Psoas muscle (tissue), 8 donors: ENCODE measurements around the gene NOD1. TPM values are rescaled to one million over a fixed set of nuclear protein-coding genes. Genes with fewer than 3 reads are reported as not detected.

Experiments
- ATAC-seq, 4 donors: fragments of 200-7000 bp; cut with Tn5 transposase; one replicate each; pipeline ENCODE4 v1.9.1; 2020; ENCODE audit warnings: moderate library complexity in 3 of 4, mild to moderate bottlenecking in 2 of 4
- DNase-seq, 2 donors: peaks; one replicate each; pipeline ENCODE4 v3.0.0-alpha.2; 2020
- H3K27ac ChIP-seq: fragments of 200-600 bp; one replicate; pipeline ENCODE4 v1.8.0; 2022
- H3K27me3 ChIP-seq, 3 donors: fragments of 200-600 bp in 1 of 3; one replicate each; pipeline versions ENCODE4 v1.6.1 to v1.8.0; 2013 to 2022; ENCODE audit warnings: low read length in 2 of 3, mild to moderate bottlenecking in 2 of 3, moderate library complexity in 1 of 3; ENCODE audit not compliant: insufficient read depth in 3 of 3
- H3K36me3 ChIP-seq, 2 donors: fragments of 200-600 bp in 1 of 2; one replicate each; pipeline versions ENCODE4 v1.6.1 to v1.8.0; 2013 to 2022; ENCODE audit warnings: low read depth in 1 of 2, mild to moderate bottlenecking in 1 of 2, moderate library complexity in 1 of 2; ENCODE audit not compliant: insufficient read depth in 1 of 2
- H3K4me1 ChIP-seq: fragments of 200-600 bp; one replicate; pipeline ENCODE4 v1.8.0; 2022
- H3K4me3 ChIP-seq: fragments of 200-600 bp; one replicate; pipeline ENCODE4 v1.8.0; 2022; ENCODE audit warnings: mild to moderate bottlenecking
- H3K9me3 ChIP-seq: fragments of 200-600 bp; one replicate; pipeline ENCODE4 v1.8.0; 2022
- WGBS, 3 donors: extraction: QIAGEN DNeasy Blood & Tissue Kit; methylation state at CpG; one replicate each; pipeline versions ENCODE4 v1.1.6 to v1.1.7; 2013; 5-methylcytosine and 5-hydroxymethylcytosine counted together
- intact Hi-C, 2 donors: fragments of 100-400 bp; cut with DNase I; formaldehyde crosslinking; loops; one replicate each; pipeline versions ENCODE4 v1.11.0 to v1.14.2; 2022
- polyA plus RNA-seq, 3 donors: library from polyadenylated mRNA; stranded (reverse); fragments of 200-250 nt; gene quantifications; one replicate each; pipeline ENCODE4 v1.2.3, GENCODE V29; 2013
- total RNA-seq, 4 donors: library from RNA; stranded (reverse); fragmentation: NEBNext Ultra II Directional in 2 of 4; extraction: Animal tissue kit (Norgen Biotek cat#: 25700) in 2 of 4; gene quantifications; one replicate each; pipeline versions ENCODE4 v1.2.1 to v1.2.4, GENCODE V29; 2021 to 2023
- TF ChIP-seq, protein P1 (sequence below): fragments of 200-600 bp; IDR thresholded peaks from one replicate; pipeline ENCODE4 v1.8.0; 2022; ENCODE audit warnings: antibody characterized with exemption
- donor health status: healthy with polysubstance abuse.
- donor health status: DM: no; HTN: no; CAD: no; lungs with moderate emphysema.
- donor health status: Bipolar disorder and iron deficiency.
- donor health status: healthy.
- donor health status: DM: yes; HTN: yes; CAD: no.
- donor health status: DM: no; HTN: no; CAD: no.
- donor health status: DM: no; HTN: no; CAD: no.
- donor health status: DM: yes; HTN: yes; CAD: no.

Gene NOD1
- total and polyA plus RNA-seq, 7 donors, result 1.7 to 4.1 (median 2.6) TPM

GRCh38 chr7:30468041-30468440 is 10.5 kb downstream of the NOD1 start:
- 62 to 75% (median 70%) methylated on average over 2 of the region's 2 CpGs for WGBS, 3 donors
- no peaks in the 10 kb centered on the region for H3K9me3 ChIP-seq
- H3K4me3 ChIP-seq, result no peak overlapping the region
- intact Hi-C loops, result no loop called here
- DNase-seq (no peak), ATAC-seq (no peak)
- TF ChIP-seq, protein P1, sequence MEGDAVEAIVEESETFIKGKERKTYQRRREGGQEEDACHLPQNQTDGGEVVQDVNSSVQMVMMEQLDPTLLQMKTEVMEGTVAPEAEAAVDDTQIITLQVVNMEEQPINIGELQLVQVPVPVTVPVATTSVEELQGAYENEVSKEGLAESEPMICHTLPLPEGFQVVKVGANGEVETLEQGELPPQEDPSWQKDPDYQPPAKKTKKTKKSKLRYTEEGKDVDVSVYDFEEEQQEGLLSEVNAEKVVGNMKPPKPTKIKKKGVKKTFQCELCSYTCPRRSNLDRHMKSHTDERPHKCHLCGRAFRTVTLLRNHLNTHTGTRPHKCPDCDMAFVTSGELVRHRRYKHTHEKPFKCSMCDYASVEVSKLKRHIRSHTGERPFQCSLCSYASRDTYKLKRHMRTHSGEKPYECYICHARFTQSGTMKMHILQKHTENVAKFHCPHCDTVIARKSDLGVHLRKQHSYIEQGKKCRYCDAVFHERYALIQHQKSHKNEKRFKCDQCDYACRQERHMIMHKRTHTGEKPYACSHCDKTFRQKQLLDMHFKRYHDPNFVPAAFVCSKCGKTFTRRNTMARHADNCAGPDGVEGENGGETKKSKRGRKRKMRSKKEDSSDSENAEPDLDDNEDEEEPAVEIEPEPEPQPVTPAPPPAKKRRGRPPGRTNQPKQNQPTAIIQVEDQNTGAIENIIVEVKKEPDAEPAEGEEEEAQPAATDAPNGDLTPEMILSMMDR, result no peak
- no peaks in the 10 kb centered on the region for H3K27me3 ChIP-seq
- no peaks in the 10 kb centered on the region for H3K36me3 ChIP-seq
- no peak overlapping the region for H3K27ac ChIP-seq
- H3K4me1 ChIP-seq, result peaks cover 44% of the 10 kb centered on the region

DNA sequence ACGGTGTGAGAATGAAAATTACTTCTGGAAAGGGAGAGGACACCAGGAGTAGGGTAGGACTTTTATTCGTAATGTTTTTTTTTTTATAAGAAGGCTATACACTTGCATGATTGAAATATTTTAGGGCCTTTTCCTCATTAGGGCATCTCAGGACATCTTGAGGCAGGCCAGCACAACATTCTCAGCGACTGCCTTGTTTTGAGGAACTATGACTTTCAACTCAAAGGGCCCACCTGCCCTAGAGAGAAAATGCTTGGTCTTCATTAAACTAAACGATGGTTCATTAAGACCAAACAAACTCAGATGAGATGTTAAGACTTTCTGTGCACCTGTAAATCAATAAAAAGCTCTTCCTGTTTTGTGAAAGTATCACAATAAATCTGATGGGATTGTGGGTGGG is 11.3 kb downstream of the NOD1 start:
- DNase-seq (no peak), ATAC-seq (no peak)
- Histone ChIP-seq H3K4me3 (no peak overlapping the region), H3K36me3 (no peaks in the 10 kb centered on the region), H3K27me3 (no peaks in the 10 kb centered on the region), H3K27ac (no peak overlapping the region), H3K9me3 (no peaks in the 10 kb centered on the region), H3K4me1 (peaks cover 44% of the 10 kb centered on the region)
- WGBS, 3 donors, result 88 to 90% (median 90%) methylated on average over 4 of the region's 4 CpGs
- intact Hi-C loops, result no loop called here
- TF ChIP-seq, protein P1, result no peak

GRCh38 chr7:30466266-30466665 is 12.3 kb downstream of the NOD1 start:
- peaks cover 44% of the 10 kb centered on the region for H3K4me1 ChIP-seq
- intact Hi-C loops, result no loop called here
- no peak for ATAC-seq
- no peak overlapping the region for H3K4me3 ChIP-seq
- H3K36me3 ChIP-seq, result no peaks in the 10 kb centered on the region
- no peak overlapping the region for H3K27ac ChIP-seq
- TF ChIP-seq, protein P1, result no peak
- H3K27me3 ChIP-seq, result no peaks in the 10 kb centered on the region
- DNase-seq, result no peak
- WGBS, 3 donors, result 68 to 84% (median 84%) methylated on average over 4 of the region's 4 CpGs
- H3K9me3 ChIP-seq, result no peaks in the 10 kb centered on the region

- Histone ChIP-seq H3K27me3 (no peaks in the 10 kb centered on the region), H3K4me3 (no peak overlapping the region), H3K9me3 (no peaks in the 10 kb centered on the region), H3K36me3 (no peaks in the 10 kb centered on the region), H3K27ac (no peak overlapping the region), H3K4me1 (peaks cover 44% of the 10 kb centered on the region)
- WGBS, 3 donors, result 74 to 78% (median 77%) methylated on average over 2 of the region's 2 CpGs
- ATAC-seq (no peak), DNase-seq (no peak)
- TF ChIP-seq, protein P1, result no peak
- intact Hi-C loops, result no loop called here
Measured at GRCh38 chr7:30465811-30466180, 12.8 kb downstream of the NOD1 start.

GRCh38 chr7:30465046-30465810 is 13.4 kb downstream of the NOD1 start:
- intact Hi-C loops, result no loop called here

More at GRCh38 chr7:30465046-30465810, 13.4 kb downstream of the NOD1 start:
- H3K9me3 ChIP-seq, result no peaks in the 10 kb centered on the region
- no peak overlapping the region for H3K4me3 ChIP-seq
- no peak for DNase-seq
- no peak overlapping the region for H3K27ac ChIP-seq
- no peaks in the 10 kb centered on the region for H3K27me3 ChIP-seq
- no peak for ATAC-seq
- TF ChIP-seq, protein P1, result no peak
- no peaks in the 10 kb centered on the region for H3K36me3 ChIP-seq
- 82 to 88% (median 83%) methylated on average over 5 of the region's 5 CpGs for WGBS, 3 donors
- H3K4me1 ChIP-seq, result peaks cover 39% of the 10 kb centered on the region
